HG03280 (cell line): ENCODE results near the gene POU2AF3.
"Not testable (repeated sequence)": the region's sequence is repeated elsewhere in the genome, so short reads cannot be mapped to it uniquely, and the experiment has no call there.

Experiments used
- ATAC-seq: cut with Tn5 transposase; IDR thresholded peaks from one replicate; pipeline ENCODE4 v1.9.1; 2021; ENCODE audit warnings: mild to moderate bottlenecking, moderate library complexity; ENCODE audit not compliant: unreplicated experiment

The POU2AF3 gene

GRCh38 chr11:111298413-111299100, at the start of gene POU2AF3:
TSS of gene POU2AF3 (plus strand) at chr11:111298546. CDS start at chr11:111298582, 36 bp downstream.
- no peak for ATAC-seq

GRCh38 chr11:111250936-111251335, 47.4 kb upstream of the POU2AF3 start:
- no peak for ATAC-seq

GRCh38 chr11:111253131-111253530, 45.2 kb upstream of the POU2AF3 start:
- no peak for ATAC-seq

- no peak for ATAC-seq
Measured at GRCh38 chr11:111253630-111254029, 44.7 kb upstream of the POU2AF3 start.

GRCh38 chr11:111258046-111258445, 40.3 kb upstream of the POU2AF3 start:
- ATAC-seq: no peak

GRCh38 chr11:111259896-111260295, 38.5 kb upstream of the POU2AF3 start:
- no peak for ATAC-seq

- ATAC-seq: no peak
Measured at GRCh38 chr11:111260811-111261210, 37.5 kb upstream of the POU2AF3 start.

GRCh38 chr11:111264646-111265045, 33.7 kb upstream of the POU2AF3 start:
- ATAC-seq: no peak

- ATAC-seq: no peak
Measured at GRCh38 chr11:111265421-111265820, 32.9 kb upstream of the POU2AF3 start.

- not testable (repeated sequence) for ATAC-seq
Measured at GRCh38 chr11:111268303-111268702, 30.0 kb upstream of the POU2AF3 start.

GRCh38 chr11:111269146-111269868, 29.0 kb upstream of the POU2AF3 start:
- no peak for ATAC-seq

- ATAC-seq: no peak
Measured at GRCh38 chr11:111272420-111272819, 25.9 kb upstream of the POU2AF3 start.

- ATAC-seq: no peak
Measured at GRCh38 chr11:111282562-111283075, 15.7 kb upstream of the POU2AF3 start.

GRCh38 chr11:111283945-111284481, 14.3 kb upstream of the POU2AF3 start:
- ATAC-seq: no peak

- no peak for ATAC-seq
Measured at GRCh38 chr11:111285189-111286091, 12.9 kb upstream of the POU2AF3 start.

GRCh38 chr11:111291764-111292163, 6.6 kb upstream of the POU2AF3 start:
- ATAC-seq: no peak

- ATAC-seq: not testable (repeated sequence)
Measured at GRCh38 chr11:111292408-111292807, 5.9 kb upstream of the POU2AF3 start.

GRCh38 chr11:111296196-111296595, 2.1 kb upstream of the POU2AF3 start:
- ATAC-seq: no peak

GRCh38 chr11:111297696-111298095, 650 bp upstream of the POU2AF3 start:
- ATAC-seq: no peak

- ATAC-seq: no peak
Measured at GRCh38 chr11:111299101-111300026, 1.0 kb downstream of the POU2AF3 start.
